Calu3 (cell line): ENCODE data around the gene BRCC3. TPM values are rescaled to one million over a fixed set of nuclear protein-coding genes. Genes with fewer than 3 reads are reported as not detected.

Source experiments
- BruUV-seq: library from RNA; stranded (reverse); fragments of 400-500 nt; replicated peaks from 2 replicates; lab custom pipeline; 2021; lab: Mats Ljungman, UMichigan
- CTCF ChIA-PET: fragments of 300-600 bp; sonication (Branson Sonifier 250); formaldehyde crosslinking; loops from one replicate; lab custom pipeline; 2022; ENCODE audit warnings: antibody characterized with exemption; lab: Charles Lee
- DNase-seq: peaks from one replicate; pipeline ENCODE4 v3.0.0; 2022
- H3K27ac Mint-ChIP-seq: one replicate; pipeline ENCODE4 v1.8.0; 2022; ENCODE audit warnings: mixed read lengths; ENCODE audit not compliant: unreplicated experiment
- H3K27me3 Mint-ChIP-seq: one replicate; pipeline ENCODE4 v1.8.0; 2022; ENCODE audit warnings: mixed read lengths; ENCODE audit not compliant: unreplicated experiment
- H3K36me3 Mint-ChIP-seq: one replicate; pipeline ENCODE4 v1.8.0; 2022; ENCODE audit warnings: mild to moderate bottlenecking, moderate library complexity, mixed read lengths; ENCODE audit not compliant: insufficient read depth, unreplicated experiment
- H3K4me1 Mint-ChIP-seq: one replicate; pipeline ENCODE4 v1.8.0; 2022; ENCODE audit warnings: mild to moderate bottlenecking, low read depth, mixed read lengths; ENCODE audit not compliant: unreplicated experiment
- H3K4me3 Mint-ChIP-seq: one replicate; pipeline ENCODE4 v1.8.0; 2022; ENCODE audit warnings: mild to moderate bottlenecking, low read depth, moderate library complexity, mixed read lengths; ENCODE audit not compliant: unreplicated experiment
- H3K9me3 Mint-ChIP-seq: one replicate; pipeline ENCODE4 v1.8.0; 2022; ENCODE audit warnings: low read depth, mixed read lengths; ENCODE audit not compliant: unreplicated experiment
- intact Hi-C: fragments of 100-400 bp; cut with micrococcal nuclease; formaldehyde crosslinking; loops from one replicate; pipeline ENCODE4 v1.10.0; 2022; ENCODE audit not compliant: unreplicated experiment
- total RNA-seq: library from RNA; stranded (reverse); gene quantifications from 2 replicates; pipeline ENCODE4 v1.2.3, GENCODE V29; 2022
- TF ChIP-seq, protein P1 (sequence below): fragments of 200-600 bp; IDR thresholded peaks from one replicate; pipeline ENCODE4 v1.8.0; 2022; ENCODE audit warnings: antibody characterized with exemption; ENCODE audit not compliant: unreplicated experiment

BRCC3 gene
- total RNA-seq, 1 experiment from 2014 or later = 35.9 TPM

DNA sequence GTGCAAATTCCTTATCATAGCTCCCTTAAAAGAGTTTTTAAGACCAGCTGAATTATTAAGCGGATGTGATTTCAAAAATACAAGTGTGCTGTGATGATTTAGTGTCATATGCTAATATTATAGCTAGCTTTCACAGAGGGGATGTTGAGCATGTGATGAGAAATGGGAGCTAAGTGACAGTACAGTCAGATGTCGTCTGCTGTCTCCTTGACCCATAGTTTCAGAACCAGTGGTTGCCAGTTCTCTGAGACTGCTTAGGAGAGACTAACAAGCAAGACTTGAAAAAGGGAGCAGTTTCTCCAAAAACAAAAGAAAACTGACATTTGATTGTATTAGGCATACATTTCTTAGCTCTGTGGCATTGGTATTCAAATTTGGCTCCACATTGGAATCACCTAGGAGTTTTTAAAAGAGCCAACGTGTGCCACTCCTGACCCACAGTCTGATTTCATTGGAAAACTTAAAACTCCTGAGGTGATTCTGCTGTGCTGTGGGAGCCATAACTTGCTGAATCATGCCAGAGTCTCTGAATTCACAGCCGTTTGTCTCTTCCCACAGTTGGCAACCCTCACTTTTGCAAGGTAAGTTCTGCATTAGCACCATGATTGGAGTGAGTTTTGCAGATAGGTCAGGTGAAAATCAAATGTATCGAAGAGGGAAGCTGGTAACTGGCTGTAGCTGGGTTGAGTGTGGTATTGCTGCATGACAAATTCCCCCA, 24.3 kb upstream of the BRCC3 start:
- no peaks in the 10 kb centered on the region for H3K4me1 Mint-ChIP-seq
- CTCF ChIA-PET = no interaction called here
- TF ChIP-seq, protein P1, sequence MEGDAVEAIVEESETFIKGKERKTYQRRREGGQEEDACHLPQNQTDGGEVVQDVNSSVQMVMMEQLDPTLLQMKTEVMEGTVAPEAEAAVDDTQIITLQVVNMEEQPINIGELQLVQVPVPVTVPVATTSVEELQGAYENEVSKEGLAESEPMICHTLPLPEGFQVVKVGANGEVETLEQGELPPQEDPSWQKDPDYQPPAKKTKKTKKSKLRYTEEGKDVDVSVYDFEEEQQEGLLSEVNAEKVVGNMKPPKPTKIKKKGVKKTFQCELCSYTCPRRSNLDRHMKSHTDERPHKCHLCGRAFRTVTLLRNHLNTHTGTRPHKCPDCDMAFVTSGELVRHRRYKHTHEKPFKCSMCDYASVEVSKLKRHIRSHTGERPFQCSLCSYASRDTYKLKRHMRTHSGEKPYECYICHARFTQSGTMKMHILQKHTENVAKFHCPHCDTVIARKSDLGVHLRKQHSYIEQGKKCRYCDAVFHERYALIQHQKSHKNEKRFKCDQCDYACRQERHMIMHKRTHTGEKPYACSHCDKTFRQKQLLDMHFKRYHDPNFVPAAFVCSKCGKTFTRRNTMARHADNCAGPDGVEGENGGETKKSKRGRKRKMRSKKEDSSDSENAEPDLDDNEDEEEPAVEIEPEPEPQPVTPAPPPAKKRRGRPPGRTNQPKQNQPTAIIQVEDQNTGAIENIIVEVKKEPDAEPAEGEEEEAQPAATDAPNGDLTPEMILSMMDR = no peak

DNA sequence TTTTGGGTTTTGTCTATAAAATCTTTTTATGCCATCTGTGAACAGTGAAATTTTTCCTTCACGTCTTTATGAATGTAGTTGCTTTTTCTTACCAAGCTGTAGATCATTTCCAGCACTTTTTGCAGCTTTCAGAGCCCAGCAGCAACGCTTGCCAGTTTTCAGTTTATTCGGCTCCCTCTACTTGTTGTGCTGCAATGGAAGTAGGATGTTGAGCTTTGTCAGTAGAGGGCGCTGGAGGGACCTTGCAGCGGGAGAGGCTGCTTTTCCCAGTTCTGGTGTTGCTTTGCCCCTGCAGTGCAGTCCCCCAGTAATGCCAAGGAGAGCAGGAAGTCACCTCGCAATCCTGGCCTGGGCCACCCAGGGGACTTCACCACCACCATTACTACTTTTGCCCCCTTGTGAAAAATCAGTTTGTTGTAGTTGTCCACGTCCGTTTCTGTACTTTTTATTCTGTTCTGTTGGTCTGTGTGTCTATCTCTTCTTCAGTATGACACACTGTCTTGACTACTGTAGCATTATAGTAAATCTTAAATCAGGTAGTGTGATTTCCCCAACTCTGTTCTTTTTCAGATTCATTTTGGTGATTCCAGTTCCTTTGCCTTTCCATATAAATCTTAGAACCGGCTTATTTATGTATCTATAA, 22.2 kb upstream of the BRCC3 start:
- Mint-ChIP-seq H3K9me3 (no peaks in the 10 kb centered on the region), H3K4me1 (peaks cover 13% of the 10 kb centered on the region), H3K27me3 (no peaks in the 10 kb centered on the region), H3K36me3 (no peaks in the 10 kb centered on the region), H3K27ac (no peak overlapping the region), H3K4me3 (no peak overlapping the region)
- intact Hi-C loops = no loop called here
- peak; percentile 65 for DNase-seq
- TF ChIP-seq, protein P1 = no peak
- CTCF ChIA-PET = interaction anchor here (0.6 to 1.0 kb wide), 3 partner anchors 22 to 132 kb away, joined by 3 to 6 read pairs (median 3); partner anchors contain the start of gene FUNDC2
- no TSS peak for BruUV-seq

More for the DNA sequence above, 24.3 kb upstream of the BRCC3 start:
- intact Hi-C loops = no loop called here
- Mint-ChIP-seq H3K27ac (no peak overlapping the region), H3K4me3 (no peak overlapping the region), H3K27me3 (no peaks in the 10 kb centered on the region), H3K36me3 (peaks cover 4% of the 10 kb centered on the region), H3K9me3 (no peaks in the 10 kb centered on the region)
- DNase-seq = no peak
- BruUV-seq = no TSS peak

DNA sequence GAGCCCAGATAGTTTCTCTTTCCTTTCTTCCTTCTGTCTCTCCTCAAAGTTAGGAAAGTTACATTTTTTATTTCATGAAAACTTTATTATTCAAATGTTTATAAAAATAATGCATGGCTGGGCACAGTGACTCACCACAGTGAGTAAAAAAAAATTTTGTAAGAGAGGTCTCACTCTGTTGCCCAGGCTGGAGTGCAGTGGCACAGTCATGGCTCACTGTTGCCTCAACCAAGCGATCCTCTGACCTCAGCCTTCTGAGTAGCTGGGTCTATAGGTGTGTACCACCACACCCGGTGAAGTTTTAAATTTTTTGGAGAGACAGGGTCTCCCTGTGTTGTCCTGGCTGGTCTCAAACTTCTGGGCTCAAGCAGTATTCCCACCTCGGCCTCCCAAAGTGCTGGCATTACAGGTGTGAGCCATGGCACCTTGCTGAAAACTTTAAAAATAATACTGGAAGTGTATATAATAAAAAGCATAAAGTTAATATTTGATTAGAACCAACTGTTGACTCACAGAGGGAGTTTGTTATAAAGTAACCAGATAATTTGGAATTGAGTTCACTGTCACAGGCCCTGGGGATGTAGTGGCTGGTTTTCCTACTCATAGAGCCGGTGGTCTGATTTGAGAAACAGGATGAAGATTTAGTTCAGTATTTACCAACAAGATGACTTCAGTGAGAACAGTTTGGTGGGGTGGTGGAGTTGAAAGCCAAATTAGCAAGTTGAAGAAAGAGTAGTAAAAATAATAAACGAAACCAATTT, 18.4 kb upstream of the BRCC3 start:
- no TSS peak for BruUV-seq
- Mint-ChIP-seq H3K27ac (peak overlapping the region; percentile 29), H3K27me3 (no peaks in the 10 kb centered on the region), H3K4me3 (peak overlapping the region; percentile 10), H3K36me3 (no peaks in the 10 kb centered on the region), H3K4me1 (peaks cover 15% of the 10 kb centered on the region), H3K9me3 (no peaks in the 10 kb centered on the region)
- CTCF ChIA-PET = no interaction called here
- DNase-seq = no peak
- TF ChIP-seq, protein P1 = no peak
- intact Hi-C loops = no loop called here

DNA sequence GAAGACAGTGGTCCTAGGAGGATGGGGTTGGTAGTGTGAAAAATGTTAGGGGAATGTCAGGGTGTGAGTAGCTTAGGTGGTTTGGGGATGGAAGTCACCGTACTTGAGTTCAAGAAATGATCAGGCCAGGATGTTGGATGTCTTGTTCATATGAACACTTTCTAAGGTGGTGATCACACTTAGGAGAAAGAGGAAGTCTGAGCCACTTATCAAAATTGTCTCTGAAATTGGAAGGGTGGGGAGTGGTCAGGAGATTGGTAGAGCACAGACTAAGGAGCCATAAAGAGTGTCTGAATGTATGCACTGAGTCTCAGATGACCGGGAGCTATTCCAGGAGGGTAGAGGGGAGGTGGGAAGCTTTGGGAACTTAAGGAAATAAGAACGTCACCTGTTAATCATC, 17.7 kb upstream of the BRCC3 start:
- TF ChIP-seq, protein P1 = no peak
- H3K9me3 Mint-ChIP-seq = no peaks in the 10 kb centered on the region
- intact Hi-C loops = no loop called here
- H3K36me3 Mint-ChIP-seq = no peaks in the 10 kb centered on the region
- H3K4me3 Mint-ChIP-seq = peak overlapping the region; percentile 10
- H3K27me3 Mint-ChIP-seq = no peaks in the 10 kb centered on the region
- H3K4me1 Mint-ChIP-seq = peaks cover 15% of the 10 kb centered on the region
- BruUV-seq = no TSS peak
- CTCF ChIA-PET = no interaction called here
- DNase-seq = no peak
- peak overlapping the region; percentile 29 for H3K27ac Mint-ChIP-seq
